Neural progenitor cell (in vitro differentiated cells): Measurements from ENCODE around the gene PRDM1.

ENCODE experiments used
- CTCF ChIP-seq: fragments of 200-600 bp; sonication (generic); IDR thresholded peaks from 2 replicates; pipeline ENCODE4 v1.5.1; 2017; ENCODE audit warnings: antibody characterized with exemption, mild to moderate bottlenecking
- EZH2 ChIP-seq: fragments of 200-600 bp; sonication (generic); IDR thresholded peaks from 2 replicates; pipeline ENCODE4 v1.6.1; 2017; ENCODE audit warnings: antibody characterized with exemption, mild to moderate bottlenecking, moderate library complexity
- EZH2phosphoT487 ChIP-seq: fragments of 200-600 bp; sonication (generic); IDR thresholded peaks from 2 replicates; pipeline ENCODE4 v1.6.1; 2017; ENCODE audit warnings: antibody characterized with exemption

- no peak for TF ChIP-seq CTCF
- no peak for TF ChIP-seq EZH2phosphoT487
- no peak for TF ChIP-seq EZH2
Observed at GRCh38 chr6:106087548-106088325, 1.6 kb downstream of the PRDM1 start.
